ENCODE measurements around the gene NLGN2. TPM values are rescaled to one million over a fixed set of nuclear protein-coding genes. Genes with fewer than 3 reads are reported as not detected.

The NLGN2 gene
- total and polyA plus RNA-seq, 2 donors (not counting 1 experiment from before 2014, with no cell fraction given) = 0.52 to 3.4 TPM

DNA sequence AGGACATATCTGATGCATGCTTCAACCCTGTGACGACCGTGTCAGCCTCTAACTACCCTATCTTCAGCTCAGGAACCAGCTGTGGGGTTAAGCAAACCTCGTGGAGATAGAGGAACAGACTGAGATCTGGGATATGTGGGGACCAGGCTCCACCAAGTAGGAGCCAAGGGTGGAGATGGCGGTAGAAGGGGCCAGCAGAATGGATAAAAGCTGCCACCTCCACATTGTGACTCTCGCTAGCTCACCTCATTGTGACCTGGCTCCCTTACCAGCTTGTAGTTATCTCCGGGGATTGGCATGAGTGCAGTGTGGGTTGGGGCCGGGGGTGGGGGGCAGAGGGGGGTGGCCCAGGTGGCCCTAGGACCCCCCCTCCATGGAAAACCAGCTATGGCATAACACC lies 17.7 kb downstream of the NLGN2 start, which contains the start of gene SPEM2:
TSS of gene SPEM2 (plus strand) at position 301 of the 400 bp plus-strand sequence. CDS start at position 374, 73 bp downstream.
- ChIA-PET POLR2A (no interaction called here), CTCF (interaction anchor here (1.2 kb wide), 1 partner anchor 21 kb away, joined by 3 read pairs; the partner anchor contains the start of gene TMEM256)
- no peaks in the 10 kb centered on the region for H3K9me3 Mint-ChIP-seq (ENCODE audit: insufficient read depth)
- Histone ChIP-seq H4K20me1 (ENCODE audit: control insufficient read depth, insufficient read depth, low read length, poor library complexity, severe bottlenecking) (no peaks in the 10 kb centered on the region), H3K9me3 (ENCODE audit: control extremely low read depth in 1 of 3, control insufficient read depth in 2 of 3, insufficient read depth in 1 of 3, low read length in 2 of 3) (no peaks in the 10 kb centered on the region), H3K36me3 (replicated peaks in 1 of 2; ENCODE audit: control extremely low read depth in 1 of 2, control insufficient read depth in 1 of 2, extremely low read depth in 1 of 2, insufficient read depth in 2 of 2, low read length in 1 of 2) (no peaks in the 10 kb centered on the region), H3K79me2 (ENCODE audit: control insufficient read depth, insufficient read depth, low read length) (no peaks in the 10 kb centered on the region), H3K4me3 (ENCODE audit: control extremely low read depth in 1 of 5, extremely low read depth in 1 of 5, insufficient read depth in 1 of 5, low read depth in 2 of 5, low read length in 4 of 5) (no peak within 1 kb of the TSS), H3K9ac (ENCODE audit: low read length) (no peak within 1 kb of the TSS), H2AFZ (ENCODE audit: insufficient read depth, low read depth, low read length, poor library complexity, severe bottlenecking) (no peak within 1 kb of the TSS), H3K27ac (ENCODE audit: low read length in 2 of 2) (no peak within 1 kb of the TSS), H3K27me3 (replicated peaks in 1 of 4; ENCODE audit: control extremely low read depth in 1 of 4, control insufficient read depth in 3 of 4, insufficient read depth in 4 of 4, low read length in 3 of 4) (peaks cover 0 to 3% (median 0%) of the 10 kb centered on the region in 4 experiments), H3K4me2 (replicated peaks; ENCODE audit: low read depth, low read length, poor library complexity, severe bottlenecking) (no peak within 1 kb of the TSS), H3K4me1 (ENCODE audit: control insufficient read depth in 2 of 2, insufficient read depth in 2 of 2, low read length in 2 of 2) (no peaks in the 10 kb centered on the region)
- peaks cover 4% of the 10 kb centered on the region for H3K27me3 Mint-ChIP-seq
- intact Hi-C loops (cut with micrococcal nuclease) = no loop called here
- WGBS (ENCODE audit: insufficient coverage) = 82% methylated on average over 2 of the region's 7 CpGs
- ATAC-seq (ENCODE audit: low read depth) = no peak
- no peaks in the 10 kb centered on the region for H3K4me1 Mint-ChIP-seq
- TF ChIP-seq EZH2 (IDR thresholded peaks at IDR 0.05; ENCODE audit: borderline replicate concordance, insufficient read depth, low read depth, low read length, poor library complexity, severe bottlenecking) = no peak
- TF ChIP-seq, protein P1, sequence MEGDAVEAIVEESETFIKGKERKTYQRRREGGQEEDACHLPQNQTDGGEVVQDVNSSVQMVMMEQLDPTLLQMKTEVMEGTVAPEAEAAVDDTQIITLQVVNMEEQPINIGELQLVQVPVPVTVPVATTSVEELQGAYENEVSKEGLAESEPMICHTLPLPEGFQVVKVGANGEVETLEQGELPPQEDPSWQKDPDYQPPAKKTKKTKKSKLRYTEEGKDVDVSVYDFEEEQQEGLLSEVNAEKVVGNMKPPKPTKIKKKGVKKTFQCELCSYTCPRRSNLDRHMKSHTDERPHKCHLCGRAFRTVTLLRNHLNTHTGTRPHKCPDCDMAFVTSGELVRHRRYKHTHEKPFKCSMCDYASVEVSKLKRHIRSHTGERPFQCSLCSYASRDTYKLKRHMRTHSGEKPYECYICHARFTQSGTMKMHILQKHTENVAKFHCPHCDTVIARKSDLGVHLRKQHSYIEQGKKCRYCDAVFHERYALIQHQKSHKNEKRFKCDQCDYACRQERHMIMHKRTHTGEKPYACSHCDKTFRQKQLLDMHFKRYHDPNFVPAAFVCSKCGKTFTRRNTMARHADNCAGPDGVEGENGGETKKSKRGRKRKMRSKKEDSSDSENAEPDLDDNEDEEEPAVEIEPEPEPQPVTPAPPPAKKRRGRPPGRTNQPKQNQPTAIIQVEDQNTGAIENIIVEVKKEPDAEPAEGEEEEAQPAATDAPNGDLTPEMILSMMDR (IDR thresholded peaks at IDR 0.05) = no peak
- DNase-seq = no peak
- no peak within 1 kb of the TSS for H3K27ac Mint-ChIP-seq
- H3K4me3 Mint-ChIP-seq = no peak within 1 kb of the TSS

DNA sequence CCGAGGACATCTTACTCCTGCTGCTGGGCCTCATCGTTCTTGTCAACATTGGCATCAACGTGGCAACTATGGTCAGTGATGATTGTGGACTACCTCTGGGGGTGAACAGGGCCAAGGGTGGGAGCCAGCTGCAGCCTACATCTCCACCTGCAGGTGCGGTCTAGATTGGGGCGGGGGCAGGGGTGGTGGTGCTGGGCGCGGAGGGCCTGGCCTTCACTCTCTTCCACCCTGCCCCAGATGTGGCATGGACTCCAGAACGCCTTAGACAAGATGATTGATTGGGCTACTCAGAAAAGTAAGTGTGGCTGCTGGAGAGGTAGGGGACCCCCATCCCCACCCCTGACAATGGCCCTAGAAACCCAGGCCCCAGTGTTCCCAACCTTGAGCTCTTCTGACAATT lies 18.1 kb downstream of the NLGN2 start:
- ChIA-PET CTCF (no interaction called here), POLR2A (no interaction called here)
- no peak for DNase-seq
- no peaks in the 10 kb centered on the region for H4K20me1 ChIP-seq (ENCODE audit: control insufficient read depth, insufficient read depth, low read length, poor library complexity, severe bottlenecking)
- H3K4me1 Mint-ChIP-seq = no peaks in the 10 kb centered on the region
- no peak overlapping the region for H3K27ac Mint-ChIP-seq
- no peak for ATAC-seq (ENCODE audit: low read depth)
- H3K9ac ChIP-seq (ENCODE audit: low read length) = no peak overlapping the region
- peaks cover 0 to 3% (median 0%) of the 10 kb centered on the region in 4 experiments for H3K27me3 ChIP-seq (replicated peaks in 1 of 4; ENCODE audit: control extremely low read depth in 1 of 4, control insufficient read depth in 3 of 4, insufficient read depth in 4 of 4, low read length in 3 of 4)
- H3K4me1 ChIP-seq (ENCODE audit: control insufficient read depth in 2 of 2, insufficient read depth in 2 of 2, low read length in 2 of 2) = no peaks in the 10 kb centered on the region
- TF ChIP-seq EZH2 (IDR thresholded peaks at IDR 0.05; ENCODE audit: borderline replicate concordance, insufficient read depth, low read depth, low read length, poor library complexity, severe bottlenecking) = no peak
- TF ChIP-seq, protein P1 (IDR thresholded peaks at IDR 0.05) = no peak
- no peaks in the 10 kb centered on the region for H3K9me3 ChIP-seq (ENCODE audit: control extremely low read depth in 1 of 3, control insufficient read depth in 2 of 3, insufficient read depth in 1 of 3, low read length in 2 of 3)
- no peaks in the 10 kb centered on the region for H3K9me3 Mint-ChIP-seq (ENCODE audit: insufficient read depth)
- H2AFZ ChIP-seq (ENCODE audit: insufficient read depth, low read depth, low read length, poor library complexity, severe bottlenecking) = no peak overlapping the region
- peaks cover 4% of the 10 kb centered on the region for H3K27me3 Mint-ChIP-seq
- no peaks in the 10 kb centered on the region for H3K79me2 ChIP-seq (ENCODE audit: control insufficient read depth, insufficient read depth, low read length)
- no peaks in the 10 kb centered on the region for H3K36me3 ChIP-seq (replicated peaks in 1 of 2; ENCODE audit: control extremely low read depth in 1 of 2, control insufficient read depth in 1 of 2, extremely low read depth in 1 of 2, insufficient read depth in 2 of 2, low read length in 1 of 2)
- intact Hi-C loops (cut with micrococcal nuclease) = no loop called here
- H3K4me2 ChIP-seq (replicated peaks; ENCODE audit: low read depth, low read length, poor library complexity, severe bottlenecking) = no peak overlapping the region
- no peak overlapping the region for H3K27ac ChIP-seq (ENCODE audit: low read length in 2 of 2)
- no peak overlapping the region for H3K4me3 ChIP-seq (ENCODE audit: control extremely low read depth in 1 of 5, extremely low read depth in 1 of 5, insufficient read depth in 1 of 5, low read depth in 2 of 5, low read length in 4 of 5)
- WGBS (ENCODE audit: insufficient coverage) = 91% methylated on average over 3 of the region's 8 CpGs
- H3K4me3 Mint-ChIP-seq = no peak overlapping the region
